Activated CD4-positive, alpha-beta T cell treated with anti-CD3 and anti-CD28 coated beads for 24 hours (primary cell): ENCODE results near the gene UGT2A1.

Experiments
- DNase-seq, 2 donors: peaks; one replicate each; pipeline ENCODE4 v3.0.0-alpha.2; 2020; ENCODE audit warnings: low read depth in 2 of 2

Gene UGT2A1

DNA sequence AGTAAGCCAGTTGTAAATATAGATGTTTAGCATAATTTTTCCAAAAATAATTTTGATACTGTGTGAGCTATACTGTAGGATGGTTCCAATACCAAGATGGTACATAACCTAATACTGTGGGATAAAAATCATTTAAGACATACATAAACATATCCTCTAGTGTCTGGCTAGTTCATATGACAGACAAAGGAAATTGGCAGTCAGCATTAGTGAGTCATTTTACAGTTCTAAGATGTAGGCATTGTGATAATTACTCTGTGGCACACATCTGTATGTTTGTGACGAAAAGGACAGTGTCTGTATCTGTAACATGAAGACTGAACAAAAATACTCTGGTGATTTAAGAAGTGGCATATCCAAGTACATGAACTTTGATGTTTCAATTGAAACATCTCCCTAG is 63.2 kb downstream of the UGT2A1 start:
- no peak for DNase-seq

DNA sequence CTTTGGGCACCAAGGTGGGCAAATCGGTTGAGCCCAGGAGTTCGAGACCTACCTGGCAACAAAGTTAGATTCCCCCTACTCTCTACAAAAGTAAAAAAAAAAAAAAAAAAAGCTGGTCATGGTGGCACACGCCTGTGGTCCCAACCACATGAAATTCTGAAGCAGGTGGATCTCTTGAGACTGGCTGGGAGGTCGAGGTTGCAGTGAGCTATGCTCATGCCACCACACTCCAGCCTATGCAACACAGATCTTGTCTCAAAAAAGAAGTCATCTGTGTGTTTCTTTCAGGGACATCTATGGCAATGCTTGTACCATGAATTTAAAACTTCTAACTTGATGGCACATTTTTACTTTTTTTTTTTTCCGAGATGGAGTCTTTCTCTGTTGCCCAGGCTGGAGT is 68.9 kb downstream of the UGT2A1 start:
- DNase-seq = no peak

DNA sequence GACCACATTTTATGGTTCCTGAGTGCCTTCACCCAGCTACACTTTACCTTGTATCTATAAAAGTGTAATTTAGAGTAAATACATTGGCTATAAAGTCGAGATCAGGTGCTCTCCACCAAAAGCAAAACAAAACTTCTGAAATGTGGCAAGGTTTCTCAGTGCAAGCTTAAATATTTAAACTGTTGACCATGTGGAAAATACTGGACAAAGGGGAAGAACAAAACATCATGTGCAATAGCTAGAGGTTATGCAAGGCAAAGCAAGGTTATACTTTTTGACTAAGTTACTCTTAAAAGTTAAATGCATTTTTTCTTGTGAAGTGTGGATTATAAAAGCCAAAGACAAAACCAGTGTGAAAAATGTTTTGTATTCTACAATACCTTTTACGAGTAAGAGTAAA is 69.5 kb downstream of the UGT2A1 start:
- DNase-seq = no peak

DNA sequence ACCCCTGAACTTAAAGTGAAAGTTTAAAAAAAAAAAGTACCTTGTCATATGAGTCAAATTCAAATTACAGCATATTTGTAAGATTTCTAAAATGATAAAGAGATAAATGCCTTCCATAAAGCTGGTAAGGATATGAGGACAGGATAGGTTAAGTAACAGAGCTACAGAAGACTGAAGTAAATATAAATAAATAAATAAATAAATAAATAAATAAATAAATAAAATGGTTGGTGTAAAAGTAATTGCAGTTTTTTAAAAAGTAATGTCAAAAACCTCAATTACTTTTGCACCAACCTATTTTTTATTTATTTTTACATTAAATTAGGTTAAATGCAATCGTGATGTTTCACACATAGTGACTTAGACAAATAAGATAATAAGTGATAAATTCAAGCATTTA is 75.8 kb downstream of the UGT2A1 start:
- DNase-seq = no peak

DNA sequence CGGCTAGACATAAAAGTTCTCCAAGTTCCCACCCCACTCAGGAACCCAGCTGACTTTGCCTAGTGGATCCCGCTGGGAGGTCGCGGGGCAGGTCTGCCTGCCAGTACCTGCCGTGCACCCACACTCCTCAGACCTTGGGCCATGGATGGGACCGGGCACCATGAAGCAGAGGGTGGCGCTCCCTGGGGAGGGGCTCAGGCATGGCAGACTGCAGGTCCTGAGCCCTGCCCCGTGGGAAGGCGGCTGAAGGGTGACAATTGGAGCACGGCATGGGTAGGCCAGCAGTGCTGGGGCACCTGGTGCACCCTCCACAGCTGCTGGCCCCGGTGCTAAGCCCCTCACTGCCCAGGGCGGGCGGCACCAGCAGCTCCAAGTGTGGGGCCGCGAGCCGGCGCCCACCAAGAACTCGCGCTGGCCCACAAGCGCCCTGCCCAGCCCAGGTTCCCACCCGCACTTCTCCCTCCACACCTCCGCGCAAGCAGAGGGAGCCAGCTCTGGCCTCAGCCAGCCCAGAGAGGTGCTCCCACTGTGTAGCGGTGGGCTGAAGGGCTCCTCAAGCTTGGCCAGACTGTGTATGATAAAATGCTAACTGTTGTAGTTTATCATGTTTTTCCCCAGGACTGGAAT is 76.7 kb downstream of the UGT2A1 start:
- DNase-seq = no peak

- DNase-seq = no peak
These were observed 84.3 kb downstream of the UGT2A1 start for GRCh38 chr4:69568787-69569186.

- DNase-seq = no peak
These were observed 89.6 kb downstream of the UGT2A1 start for GRCh38 chr4:69563424-69563823.

DNA sequence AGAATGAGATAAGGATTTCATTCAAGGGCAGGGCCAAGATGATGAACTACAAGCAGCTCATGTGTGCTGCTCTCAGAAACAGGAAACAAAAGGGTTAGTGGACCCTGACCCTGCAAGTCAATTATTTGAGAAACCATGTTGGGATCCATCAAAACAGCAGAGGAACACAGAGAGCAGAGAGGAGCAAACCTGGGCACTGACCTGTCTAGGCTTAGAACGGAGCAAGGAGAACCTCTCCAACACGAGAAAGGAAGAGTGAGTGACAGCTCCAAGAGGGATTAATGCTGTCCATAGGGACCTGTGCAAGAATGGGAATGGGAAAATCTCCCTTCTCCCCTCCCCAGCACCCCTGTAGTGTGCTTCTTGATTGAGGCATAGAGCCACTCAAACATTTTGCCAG is 103.4 kb downstream of the UGT2A1 start:
- DNase-seq = no peak

DNA sequence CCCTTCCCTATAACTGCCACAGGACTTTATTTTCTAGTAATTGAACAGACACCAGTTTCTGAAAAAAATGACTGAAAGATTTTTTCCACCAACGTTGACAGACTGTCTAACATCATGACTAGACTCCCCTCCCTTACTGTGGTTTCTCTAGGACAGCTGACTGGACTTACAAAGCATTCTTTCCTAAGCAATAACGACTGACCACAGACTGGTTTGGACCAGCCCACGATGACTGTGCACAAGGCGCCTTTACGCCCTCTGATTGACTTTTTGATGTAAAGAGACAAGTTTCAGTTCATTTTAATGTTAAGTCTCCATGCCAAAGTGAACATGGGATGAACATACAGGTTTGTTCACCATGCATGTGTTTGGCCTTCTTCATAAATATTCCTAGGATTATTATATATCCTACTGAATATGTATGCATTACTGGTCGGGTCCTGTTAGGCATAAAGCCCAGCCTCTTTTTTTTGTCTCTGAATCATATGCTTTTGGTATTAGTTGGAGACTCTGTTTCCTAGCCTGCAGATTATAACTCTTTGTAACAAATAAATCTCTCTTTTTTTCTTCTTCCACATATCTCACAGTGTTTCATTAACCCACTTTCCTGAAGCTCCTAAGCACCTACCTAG is 106.8 kb downstream of the UGT2A1 start:
- DNase-seq = no peak
